ENCODE measurements around the gene FILIP1L.
A peak's percentile ranks its signal among the peaks of the same experiment; 100 is the strongest.

FILIP1L gene

GRCh38 chr3:99943931-99944761, 170.2 kb downstream of the FILIP1L start:
- no peak for DNase-seq

- no peak for DNase-seq
Measured at GRCh38 chr3:99941211-99941610, 173.1 kb downstream of the FILIP1L start.

- DNase-seq: no peak
Measured at GRCh38 chr3:99940350-99940749, 174.0 kb downstream of the FILIP1L start.

- DNase-seq: no peak
Measured at GRCh38 chr3:99939876-99940275, 174.4 kb downstream of the FILIP1L start.

GRCh38 chr3:99938270-99938911, 175.9 kb downstream of the FILIP1L start:
- no peak for DNase-seq

GRCh38 chr3:99934975-99935797, 179.1 kb downstream of the FILIP1L start:
- DNase-seq: no peak

- no peak for DNase-seq
Measured at GRCh38 chr3:99933971-99934750, 180.1 kb downstream of the FILIP1L start.

GRCh38 chr3:99931059-99931458, 183.2 kb downstream of the FILIP1L start:
- DNase-seq: peak; percentile 8

- peak; percentile 25 for DNase-seq
Measured at GRCh38 chr3:99929745-99930139, 184.6 kb downstream of the FILIP1L start.

GRCh38 chr3:99928771-99929744, 185.2 kb downstream of the FILIP1L start:
- DNase-seq: no peak

- DNase-seq: no peak
Measured at GRCh38 chr3:99927671-99928457, 186.4 kb downstream of the FILIP1L start.

GRCh38 chr3:99925584-99926230, 188.6 kb downstream of the FILIP1L start:
- DNase-seq: peak; percentile 88

- no peak for DNase-seq
Measured at GRCh38 chr3:99923873-99924272, 190.4 kb downstream of the FILIP1L start.

GRCh38 chr3:99921986-99922385, 192.3 kb downstream of the FILIP1L start:
- DNase-seq: no peak

- no peak for DNase-seq
Measured at GRCh38 chr3:99921377-99921695, 193.0 kb downstream of the FILIP1L start.

GRCh38 chr3:99920481-99921376, 193.6 kb downstream of the FILIP1L start:
- DNase-seq: peak; percentile 51

- no peak for DNase-seq
Measured at GRCh38 chr3:99919694-99920093, 194.6 kb downstream of the FILIP1L start.

GRCh38 chr3:99918715-99919114, 195.6 kb downstream of the FILIP1L start:
- no peak for DNase-seq

- no peak for DNase-seq
Measured at GRCh38 chr3:99915906-99916432, 198.3 kb downstream of the FILIP1L start.
